Right lobe of liver (tissue), 6 donors: Measurements from ENCODE around the gene STX11. TPM values are rescaled to one million over a fixed set of nuclear protein-coding genes. Genes with fewer than 3 reads are reported as not detected.
"Not testable (repeated sequence)": the region's sequence is repeated elsewhere in the genome, so short reads cannot be mapped to it uniquely, and the experiment has no call there.

Source experiments
- ATAC-seq, 4 donors: fragments of 200-7000 bp; cut with Tn5 transposase; one replicate each; pipeline ENCODE4 v1.9.1; 2020; ENCODE audit warnings: mild to moderate bottlenecking in 4 of 4, moderate library complexity in 4 of 4
- DNase-seq, 3 donors: peaks; one replicate each; pipeline ENCODE4 v3.0.0-alpha.2; 2020
- H3K27ac ChIP-seq, 3 donors: fragments of 200-600 bp; one replicate each; pipeline ENCODE4 v1.8.0; 2022
- H3K27me3 ChIP-seq, 2 donors: fragments of 200-600 bp; one replicate each; pipeline ENCODE4 v1.8.0; 2022
- H3K36me3 ChIP-seq, 4 donors: fragments of 200-600 bp; sonication (generic) in 1 of 4; one replicate each; pipeline versions ENCODE4 v1.5.1 to v1.8.0; 2017 to 2022; ENCODE audit warnings: control low read depth in 1 of 4
- H3K4me1 ChIP-seq, 4 donors: fragments of 200-600 bp; sonication (generic) in 1 of 4; one replicate each; pipeline versions ENCODE4 v1.5.1 to v1.8.0; 2017 to 2022; ENCODE audit warnings: control low read depth in 1 of 4
- H3K4me3 ChIP-seq, 3 donors: fragments of 200-600 bp; one replicate each; pipeline ENCODE4 v1.8.0; 2022
- H3K9me3 ChIP-seq, 4 donors: fragments of 200-600 bp; sonication (generic) in 1 of 4; one replicate each; pipeline versions ENCODE4 v1.5.1 to v1.8.0; 2017 to 2022; ENCODE audit warnings: control low read depth in 1 of 4
- POLR2A ChIP-seq: fragments of 450-650 bp; IDR thresholded peaks from one replicate; pipeline ENCODE4 v1.6.1; 2017; ENCODE audit warnings: antibody characterized with exemption, mild to moderate bottlenecking
- WGBS: methylation state at CpG from one replicate; pipeline ENCODE4 v1.1.6; 2018; ENCODE audit warnings: low coverage, low lambda C conversion rate; ENCODE audit not compliant: insufficient coverage; ENCODE audit errors: missing lambda C conversion rate; 5-methylcytosine and 5-hydroxymethylcytosine counted together
- intact Hi-C, 2 donors: fragments of 100-400 bp; cut with DNase I; formaldehyde crosslinking; loops; one replicate each; pipeline versions ENCODE4 v1.11.2 to v1.14.1; 2022
- total RNA-seq, 6 experiments: library from RNA; depleted of rRNA in 2 of 6; stranded (reverse); fragments of >200 nt in 2 of 6; fragmentation: NEBNext Ultra II Directional in 3 of 6; extraction: Animal tissue kit (Norgen Biotek cat#: 25700) in 3 of 6; gene quantifications; one replicate each; pipeline versions ENCODE4 v1.1.0 to v1.2.4, GENCODE V29; 2016 to 2023
- TF ChIP-seq, protein P1 (sequence below), 4 donors: fragments of 200-600 bp in 3 of 4; fragments of 450-650 bp in 1 of 4; IDR thresholded peaks; one replicate each; pipeline versions ENCODE4 v1.5.1 to v1.8.0; 2016 to 2022; ENCODE audit warnings: antibody characterized with exemption in 4 of 4, mild to moderate bottlenecking in 2 of 4
- donor health status: DM: no; HTN: yes; CAD: no.
- donor health status: DM: no; HTN: no; CAD: no.
- donor health status: DM: no; HTN: no; CAD: no.
- donor health status: DM: no; HTN: yes; CAD: no.
- donor health status: DM: no; HTN: yes; CAD: no.

Gene STX11
- total RNA-seq, 6 experiments from 2014 or later = 0.86 to 7.4 (median 4.1) TPM

DNA sequence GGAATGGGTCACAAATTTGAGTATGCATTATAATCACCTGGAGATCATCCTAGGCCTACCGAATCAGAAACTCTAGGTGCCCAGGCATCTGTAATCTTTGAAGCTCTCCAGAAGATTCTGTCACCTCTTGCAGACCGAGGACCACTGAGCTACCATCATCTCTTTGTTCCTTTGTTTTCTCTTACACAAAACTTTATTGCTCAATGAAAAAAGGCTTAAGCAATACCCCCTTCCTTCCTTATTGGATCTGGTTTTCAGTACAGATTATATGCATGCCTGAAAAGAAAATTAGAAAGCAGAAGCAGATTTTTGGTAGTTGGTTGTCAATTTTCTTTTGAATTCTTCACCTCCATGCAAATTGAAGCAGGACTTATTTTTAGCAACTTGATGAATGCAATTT, 31.3 kb downstream of the STX11 start:
- TF ChIP-seq, protein P1, sequence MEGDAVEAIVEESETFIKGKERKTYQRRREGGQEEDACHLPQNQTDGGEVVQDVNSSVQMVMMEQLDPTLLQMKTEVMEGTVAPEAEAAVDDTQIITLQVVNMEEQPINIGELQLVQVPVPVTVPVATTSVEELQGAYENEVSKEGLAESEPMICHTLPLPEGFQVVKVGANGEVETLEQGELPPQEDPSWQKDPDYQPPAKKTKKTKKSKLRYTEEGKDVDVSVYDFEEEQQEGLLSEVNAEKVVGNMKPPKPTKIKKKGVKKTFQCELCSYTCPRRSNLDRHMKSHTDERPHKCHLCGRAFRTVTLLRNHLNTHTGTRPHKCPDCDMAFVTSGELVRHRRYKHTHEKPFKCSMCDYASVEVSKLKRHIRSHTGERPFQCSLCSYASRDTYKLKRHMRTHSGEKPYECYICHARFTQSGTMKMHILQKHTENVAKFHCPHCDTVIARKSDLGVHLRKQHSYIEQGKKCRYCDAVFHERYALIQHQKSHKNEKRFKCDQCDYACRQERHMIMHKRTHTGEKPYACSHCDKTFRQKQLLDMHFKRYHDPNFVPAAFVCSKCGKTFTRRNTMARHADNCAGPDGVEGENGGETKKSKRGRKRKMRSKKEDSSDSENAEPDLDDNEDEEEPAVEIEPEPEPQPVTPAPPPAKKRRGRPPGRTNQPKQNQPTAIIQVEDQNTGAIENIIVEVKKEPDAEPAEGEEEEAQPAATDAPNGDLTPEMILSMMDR (IDR thresholded peaks at IDR 0.05) = no peak
- no peak for TF ChIP-seq POLR2A
- Histone ChIP-seq H3K27me3 (no peaks in the 10 kb centered on the region), H3K4me3 (no peak overlapping the region), H3K36me3 (no peaks in the 10 kb centered on the region), H3K9me3 (no peaks in the 10 kb centered on the region), H3K27ac (no peak overlapping the region), H3K4me1 (no peaks in the 10 kb centered on the region)
- WGBS = 57% methylated on average over 2 of the region's 2 CpGs
- no peak for DNase-seq
- intact Hi-C loops = no loop called here
- peak in 2 of 4 donors; percentile 37 to 46 for ATAC-seq

DNA sequence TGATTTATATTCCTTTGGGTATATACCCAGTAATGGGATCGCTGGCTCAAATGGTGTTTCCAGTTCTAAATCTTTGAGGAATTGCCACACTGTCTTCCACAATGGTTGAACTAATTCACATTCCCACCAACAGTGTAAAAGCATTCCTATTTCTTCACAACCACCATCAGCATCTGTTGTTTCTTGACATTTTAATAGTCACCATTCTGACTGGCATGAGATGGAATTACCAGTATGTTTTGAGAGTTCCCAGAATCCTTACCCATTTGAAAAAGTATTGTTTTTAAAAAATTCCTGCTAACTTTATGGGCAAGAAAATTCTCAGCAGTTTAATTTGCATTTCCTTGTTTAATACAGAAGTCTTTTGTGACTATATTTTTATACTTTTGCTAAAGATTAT, 33.9 kb downstream of the STX11 start:
- not testable (repeated sequence) for DNase-seq

DNA sequence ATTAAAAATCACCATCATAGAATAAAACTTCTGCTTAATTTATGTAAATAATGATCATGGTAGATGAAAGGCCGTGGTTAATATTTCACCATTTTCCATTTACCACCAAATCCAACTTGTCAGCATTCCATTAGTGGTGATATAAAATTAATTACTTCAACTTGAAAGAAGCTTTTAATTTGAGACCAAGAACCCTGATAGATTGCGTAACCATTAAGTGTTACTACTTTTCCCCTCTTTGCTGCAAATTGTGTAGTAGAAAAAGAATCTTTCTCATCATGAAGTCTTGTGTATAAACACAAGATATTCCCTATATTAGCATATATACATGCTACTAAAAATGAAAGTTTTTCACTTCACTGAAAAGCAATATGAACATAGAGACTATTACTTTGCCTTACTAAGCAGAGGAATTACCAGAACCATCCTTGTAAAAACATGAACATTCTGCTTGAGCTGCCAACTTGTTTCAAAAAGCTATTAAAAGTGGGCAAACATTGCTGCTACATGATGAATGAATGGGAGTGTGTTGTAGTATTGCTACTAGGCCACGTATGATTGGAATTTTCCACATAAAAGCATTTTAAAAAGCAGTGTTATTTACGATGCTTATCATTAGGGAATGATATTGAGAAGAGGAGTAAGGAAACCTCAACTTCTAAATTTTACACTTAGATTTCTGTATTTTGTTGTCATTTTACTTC, 35.0 kb downstream of the STX11 start:
- WGBS = 88% methylated on average over 4 of the region's 4 CpGs
- ATAC-seq = no peak
- no peaks in the 10 kb centered on the region for H3K9me3 ChIP-seq
- peaks cover 0 to 3% (median 0%) of the 10 kb centered on the region in 4 donors for H3K36me3 ChIP-seq
- no peaks in the 10 kb centered on the region for H3K27me3 ChIP-seq
- DNase-seq = no peak
- H3K4me3 ChIP-seq = no peak overlapping the region
- intact Hi-C loops = no loop called here
- no peak overlapping the region for H3K27ac ChIP-seq
- H3K4me1 ChIP-seq = no peaks in the 10 kb centered on the region
- no peak for TF ChIP-seq POLR2A
- TF ChIP-seq, protein P1 (IDR thresholded peaks at IDR 0.05) = no peak

More for the DNA sequence above, 33.9 kb downstream of the STX11 start:
- H3K9me3 ChIP-seq, H3K4me1 ChIP-seq, intact Hi-C loops, H3K4me3 ChIP-seq, ATAC-seq, H3K36me3 ChIP-seq, H3K27ac ChIP-seq, H3K27me3 ChIP-seq: not testable (repeated sequence)
- 93% methylated on average over 1 of the region's 1 CpG for WGBS

DNA sequence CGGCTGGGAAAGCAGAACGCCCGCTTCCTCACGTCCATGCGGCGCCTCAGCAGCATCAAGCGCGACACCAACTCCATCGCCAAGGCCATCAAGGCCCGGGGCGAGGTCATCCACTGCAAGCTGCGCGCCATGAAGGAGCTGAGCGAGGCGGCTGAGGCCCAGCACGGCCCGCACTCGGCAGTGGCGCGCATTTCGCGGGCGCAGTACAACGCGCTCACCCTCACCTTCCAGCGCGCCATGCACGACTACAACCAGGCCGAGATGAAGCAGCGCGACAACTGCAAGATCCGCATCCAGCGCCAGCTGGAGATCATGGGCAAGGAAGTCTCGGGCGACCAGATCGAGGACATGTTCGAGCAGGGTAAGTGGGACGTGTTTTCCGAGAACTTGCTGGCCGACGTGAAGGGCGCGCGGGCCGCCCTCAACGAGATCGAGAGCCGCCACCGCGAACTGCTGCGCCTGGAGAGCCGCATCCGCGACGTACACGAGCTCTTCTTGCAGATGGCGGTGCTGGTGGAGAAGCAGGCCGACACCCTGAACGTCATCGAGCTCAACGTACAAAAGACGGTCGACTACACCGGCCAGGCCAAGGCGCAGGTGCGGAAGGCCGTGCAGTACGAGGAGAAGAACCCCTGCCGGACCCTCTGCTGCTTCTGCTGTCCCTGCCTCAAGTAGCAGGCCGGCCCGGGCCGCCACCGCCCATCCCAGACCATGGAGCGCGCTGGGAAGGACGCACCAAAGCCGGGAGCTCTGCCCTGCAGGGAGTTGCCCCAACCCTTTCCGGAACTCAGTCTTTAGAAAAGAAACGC, 36.7 kb downstream of the STX11 start:
- DNase-seq = no peak
- 81% methylated on average over 10 of the region's 79 CpGs for WGBS
- TF ChIP-seq, protein P1 (IDR thresholded peaks at IDR 0.05) = no peak
- TF ChIP-seq POLR2A = no peak
- H3K9me3 ChIP-seq = no peaks in the 10 kb centered on the region
- intact Hi-C loops = no loop called here
- no peak overlapping the region for H3K27ac ChIP-seq
- H3K4me1 ChIP-seq = no peaks in the 10 kb centered on the region
- H3K36me3 ChIP-seq = peaks cover 0 to 3% (median 0%) of the 10 kb centered on the region in 4 donors
- H3K4me3 ChIP-seq = no peak overlapping the region
- no peaks in the 10 kb centered on the region for H3K27me3 ChIP-seq
- no peak for ATAC-seq

DNA sequence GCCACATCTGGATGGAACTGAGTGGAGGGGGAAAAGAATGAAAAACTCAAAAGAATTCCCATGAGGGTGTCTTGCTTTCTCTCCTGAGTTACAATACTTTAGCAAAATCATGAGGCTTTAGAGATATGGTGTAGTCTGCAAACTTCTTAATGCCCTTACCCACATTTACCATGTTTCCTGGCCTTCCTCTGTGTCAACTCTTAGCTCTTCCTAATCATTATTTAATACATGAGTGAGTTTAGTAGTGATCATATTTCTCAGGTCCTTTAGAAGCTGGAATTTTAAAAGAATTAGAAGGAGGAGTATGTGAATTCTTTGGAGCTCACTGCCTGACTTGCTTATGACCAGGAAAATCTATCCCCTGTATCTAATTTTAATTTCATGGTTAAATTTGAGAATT, 39.0 kb downstream of the STX11 start:
- H3K4me3 ChIP-seq = no peak overlapping the region
- no peak for ATAC-seq
- peaks cover 0 to 3% (median 0%) of the 10 kb centered on the region in 4 donors for H3K36me3 ChIP-seq
- TF ChIP-seq, protein P1 (IDR thresholded peaks at IDR 0.05) = no peak
- TF ChIP-seq POLR2A = no peak
- intact Hi-C loops = no loop called here
- no peak overlapping the region for H3K27ac ChIP-seq
- peaks cover 0 to 2% (median 0%) of the 10 kb centered on the region in 4 donors for H3K9me3 ChIP-seq
- DNase-seq = no peak
- no peaks in the 10 kb centered on the region for H3K4me1 ChIP-seq
- H3K27me3 ChIP-seq = no peaks in the 10 kb centered on the region
